GM19043 (cell line): ENCODE measurements around the gene PIN1.
"Not testable (repeated sequence)": the region's sequence is repeated elsewhere in the genome, so short reads cannot be mapped to it uniquely, and the experiment has no call there.

ENCODE experiments used
- ATAC-seq: cut with Tn5 transposase; IDR thresholded peaks from one replicate; pipeline ENCODE4 v1.9.1; 2021; ENCODE audit warnings: low read depth; ENCODE audit not compliant: unreplicated experiment

The PIN1 gene

DNA sequence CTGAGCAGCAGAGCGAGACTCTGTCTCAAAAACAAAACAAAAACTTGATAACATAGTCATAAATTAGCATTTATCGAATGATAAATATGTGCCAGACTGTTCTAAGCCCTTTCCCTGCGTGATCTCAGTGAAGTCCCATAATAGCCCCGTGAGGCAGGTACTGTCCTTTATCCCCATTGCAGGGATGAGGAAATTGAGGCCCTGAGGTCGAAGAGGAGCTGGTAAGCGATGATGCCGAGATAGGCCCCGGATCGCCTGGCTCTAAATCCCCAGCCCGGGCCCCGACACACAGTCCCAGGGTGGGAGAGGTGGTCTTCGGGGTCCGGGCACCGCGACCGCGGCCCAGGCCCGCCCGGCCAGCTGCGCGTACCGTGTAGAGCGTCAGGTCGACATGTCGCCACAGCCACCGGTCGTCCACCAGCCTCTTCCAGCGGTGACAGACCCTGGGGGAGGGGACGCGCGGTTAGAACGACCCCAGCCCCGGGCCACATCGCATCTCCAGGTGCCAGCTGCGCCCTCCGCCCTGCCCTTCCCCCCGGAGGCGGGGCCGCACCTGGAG lies 16.9 kb upstream of the PIN1 start:
- ATAC-seq, result no peak

- peak; percentile 77 for ATAC-seq
These were observed 16.2 kb upstream of the PIN1 start, which contains the start of gene FBXL12 for GRCh38 chr19:9818734-9819595. Gene FBXL12 (minus strand): TSS chr19:9819079. CDS start chr19:9818813, 266 bp downstream.

DNA sequence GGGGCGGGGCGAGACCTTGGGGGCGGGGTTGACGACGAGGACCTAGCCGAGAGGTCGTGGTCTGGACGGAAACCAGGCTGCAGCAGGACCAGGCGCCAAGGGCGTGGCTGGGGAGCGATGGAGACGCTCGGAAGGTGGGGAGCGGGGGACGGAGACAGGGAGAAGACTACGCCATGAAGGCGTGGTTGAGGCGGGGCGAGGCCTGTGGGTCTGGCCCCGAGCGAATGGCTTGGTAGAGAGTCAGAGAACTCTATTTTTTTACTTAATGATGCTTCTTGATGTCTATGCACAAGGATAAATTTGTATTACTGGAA lies 15.6 kb upstream of the PIN1 start:
- peak; percentile 49 for ATAC-seq

DNA sequence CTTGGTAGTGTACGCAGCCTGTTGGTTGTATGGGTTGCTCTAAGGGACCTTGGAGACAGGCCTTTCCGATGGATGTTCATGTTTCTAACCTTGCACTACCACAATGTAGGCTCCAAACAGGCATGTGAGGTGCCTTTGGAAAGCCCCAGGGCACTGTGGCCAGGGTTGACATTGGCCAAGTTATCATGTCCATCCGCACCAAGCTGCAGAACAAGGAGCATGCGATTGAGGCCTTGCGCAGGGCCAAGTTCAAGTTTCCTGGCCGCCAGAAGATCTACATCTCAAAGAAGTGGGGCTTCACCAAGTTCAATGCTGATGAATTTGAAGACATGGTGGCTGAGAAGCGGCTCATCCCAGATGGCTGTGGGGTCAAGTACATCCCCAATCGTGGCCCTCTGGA lies 15.1 kb upstream of the PIN1 start:
- not testable (repeated sequence) for ATAC-seq

DNA sequence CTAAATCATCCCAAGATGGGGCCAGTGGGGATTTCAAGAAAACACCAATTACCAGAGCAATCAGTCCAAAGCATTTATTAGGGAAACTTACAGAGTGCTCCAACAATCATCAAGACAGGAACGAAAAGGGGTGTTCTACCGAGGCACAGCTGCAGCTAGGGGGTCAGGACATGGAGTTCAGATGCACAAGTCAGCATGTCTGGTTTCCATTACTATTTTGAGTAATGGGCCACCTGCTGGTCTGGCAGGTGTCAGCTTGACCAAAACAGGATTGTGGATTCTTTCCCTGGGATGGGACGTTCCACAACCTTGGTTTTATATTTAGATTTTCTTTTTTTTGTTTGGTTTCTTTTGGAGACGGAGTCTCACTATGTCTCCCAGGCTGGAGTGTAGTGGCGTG lies 11.3 kb upstream of the PIN1 start:
- no peak for ATAC-seq

DNA sequence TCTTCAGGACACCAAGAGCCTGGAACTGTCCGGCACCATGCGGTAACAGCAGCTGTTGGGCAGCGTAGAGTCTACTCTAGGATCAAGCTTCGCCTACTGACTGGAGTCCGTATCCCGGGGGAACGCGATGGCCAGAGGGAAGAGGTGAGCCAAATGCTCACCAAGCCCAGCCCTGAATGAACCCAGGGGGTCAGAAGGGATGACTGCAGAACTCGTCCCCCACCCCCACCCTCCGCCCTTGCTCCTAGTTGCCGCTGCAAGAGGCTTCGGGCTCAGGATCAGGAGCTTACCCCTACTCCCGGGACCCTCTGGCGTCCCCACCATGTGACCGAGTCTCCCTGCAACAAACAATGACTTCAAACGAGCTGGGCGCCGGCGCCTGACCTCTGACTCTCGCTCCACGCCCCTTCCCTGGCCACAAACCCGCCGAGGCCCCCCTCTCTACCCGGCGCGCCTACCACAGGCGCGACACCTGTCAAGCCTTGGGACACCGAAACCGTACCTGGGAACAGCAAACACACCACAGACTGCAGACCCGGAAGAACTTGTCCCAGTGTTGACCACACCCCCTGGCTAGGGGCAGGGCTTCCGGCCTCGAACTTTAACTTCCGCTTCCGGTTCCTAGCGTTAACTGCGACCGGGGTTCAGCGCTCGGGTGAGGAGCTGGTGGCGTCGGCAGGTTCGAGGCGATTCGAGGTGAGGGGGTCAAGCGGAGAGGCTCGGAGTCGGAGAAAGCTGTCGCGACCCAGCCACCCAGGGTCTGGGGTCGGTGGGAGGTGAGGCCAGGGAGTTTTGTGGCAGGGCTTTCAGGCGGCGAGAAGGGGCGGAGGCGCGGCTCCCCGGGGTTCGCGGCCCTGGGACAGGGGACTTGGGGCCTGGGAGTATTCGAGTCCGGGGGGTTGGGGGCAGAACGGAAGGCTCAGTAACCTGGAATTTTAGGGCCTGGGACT lies 7.6 kb upstream of the PIN1 start, which contains the start of gene UBL5:
TSS of gene UBL5 (plus strand) at position 630 of the 950 bp plus-strand sequence. CDS start 420 bp downstream, outside the sequence.
- ATAC-seq, result peak; percentile 89

- ATAC-seq, result no peak
These were observed 6.5 kb upstream of the PIN1 start for GRCh38 chr19:9828551-9829063.

- ATAC-seq, result no peak
These were observed 802 bp upstream of the PIN1 start for GRCh38 chr19:9834307-9834725.

- peak; percentile 13 for ATAC-seq
These were observed 410 bp downstream of the PIN1 start for GRCh38 chr19:9835507-9835949.

DNA sequence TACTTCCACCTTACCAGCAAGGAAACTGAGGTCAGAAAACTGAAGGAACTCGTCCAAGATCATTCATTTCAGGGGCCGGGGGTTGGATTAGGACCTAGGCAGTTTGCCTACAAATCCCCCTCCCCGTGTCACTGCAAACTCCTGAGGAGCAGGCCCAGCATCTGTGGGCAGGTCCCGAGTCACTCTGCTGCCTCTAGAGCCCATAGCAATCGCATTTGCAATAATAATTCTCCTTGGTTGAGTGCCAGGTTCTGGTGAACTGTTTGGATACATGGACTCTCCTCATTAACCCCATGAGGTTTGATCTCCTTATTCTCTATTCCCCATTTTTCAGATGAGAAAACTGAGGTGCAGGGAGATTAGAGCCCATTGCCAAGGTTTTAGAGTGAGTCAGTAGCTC lies 903 bp downstream of the PIN1 start:
- ATAC-seq, result no peak

DNA sequence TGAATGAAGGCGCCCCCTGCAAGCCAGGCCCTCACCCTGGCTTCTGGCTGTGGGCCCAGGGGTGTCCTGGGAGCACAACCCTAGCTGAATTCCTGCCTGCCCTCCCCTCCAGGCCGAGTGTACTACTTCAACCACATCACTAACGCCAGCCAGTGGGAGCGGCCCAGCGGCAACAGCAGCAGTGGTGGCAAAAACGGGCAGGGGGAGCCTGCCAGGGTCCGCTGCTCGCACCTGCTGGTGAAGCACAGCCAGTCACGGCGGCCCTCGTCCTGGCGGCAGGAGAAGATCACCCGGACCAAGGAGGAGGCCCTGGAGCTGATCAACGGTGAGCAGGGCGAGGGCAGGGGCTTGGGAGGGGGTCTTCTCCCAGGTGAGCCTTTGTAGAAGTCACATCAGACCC lies 3.2 kb downstream of the PIN1 start:
- no peak for ATAC-seq

DNA sequence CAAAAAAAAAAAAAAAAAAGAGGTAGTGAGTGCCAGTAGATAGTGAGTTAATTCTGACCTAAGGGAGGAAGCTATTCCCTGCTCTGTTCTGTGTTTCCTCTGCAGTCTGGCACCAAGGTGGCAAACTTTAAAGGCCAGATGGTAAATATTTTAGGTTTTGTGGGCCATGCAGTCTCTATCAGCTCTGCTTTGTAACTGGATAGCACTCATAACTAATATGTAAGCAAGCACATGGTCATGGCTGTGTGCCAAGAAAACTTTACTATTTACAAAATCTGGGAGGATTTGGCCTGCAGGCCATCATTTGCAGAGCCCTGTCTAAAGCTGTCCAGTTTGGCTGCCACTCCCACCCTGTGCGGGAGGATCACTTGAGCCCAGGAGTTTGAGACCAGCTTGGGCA lies 4.3 kb downstream of the PIN1 start:
- ATAC-seq, result no peak

- no peak for ATAC-seq
These were observed 7.9 kb downstream of the PIN1 start for GRCh38 chr19:9842834-9843625.

DNA sequence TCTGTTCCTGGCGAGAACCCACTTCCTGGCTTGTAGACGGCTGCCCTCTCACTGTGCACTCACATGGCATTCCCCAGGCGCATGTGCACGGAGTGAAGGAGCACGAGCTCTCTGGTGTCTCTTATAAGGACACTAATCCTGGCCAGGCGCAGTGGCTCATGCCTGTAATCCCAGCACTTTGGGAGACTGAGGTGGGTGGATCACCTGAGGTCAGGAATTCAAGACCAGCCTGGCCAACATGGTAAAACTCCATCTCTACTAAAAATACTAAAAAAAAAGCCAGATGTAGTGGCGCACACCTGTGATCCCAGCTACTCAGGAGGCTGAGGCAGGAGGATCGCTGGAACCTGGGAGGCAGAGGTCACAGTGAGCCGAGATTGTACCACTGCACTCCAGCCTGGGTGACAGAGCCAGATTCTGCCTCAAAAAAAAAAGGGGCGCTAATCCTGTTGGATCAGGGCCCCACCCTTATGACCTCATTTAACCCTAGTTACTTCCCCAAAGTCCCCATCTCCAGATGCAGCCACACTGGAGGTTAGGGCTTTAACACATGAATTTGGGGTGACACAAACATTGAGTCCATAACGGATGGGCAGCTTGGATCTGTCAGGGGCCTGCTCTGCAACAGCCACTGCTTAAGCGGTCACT lies 8.6 kb downstream of the PIN1 start:
- not testable (repeated sequence) for ATAC-seq

- no peak for ATAC-seq
These were observed 12.1 kb downstream of the PIN1 start for GRCh38 chr19:9847087-9847671.

DNA sequence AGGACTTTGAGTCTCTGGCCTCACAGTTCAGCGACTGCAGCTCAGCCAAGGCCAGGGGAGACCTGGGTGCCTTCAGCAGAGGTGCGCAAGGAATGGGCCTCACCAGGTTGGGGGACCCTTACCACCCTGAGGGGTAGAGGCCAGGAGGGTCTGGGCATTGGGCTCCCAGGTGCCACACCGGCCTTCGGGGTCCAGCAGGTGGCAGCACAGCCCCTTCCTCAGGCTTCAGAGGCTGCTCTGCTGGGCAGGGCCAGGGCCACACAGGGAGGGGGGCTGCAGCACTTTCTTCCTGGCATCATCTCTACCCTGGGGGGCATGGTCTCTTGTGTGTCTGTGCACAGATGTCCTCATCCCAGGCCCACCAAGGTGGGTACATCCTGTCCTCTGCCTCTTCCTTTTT lies 12.9 kb downstream of the PIN1 start:
- ATAC-seq, result no peak

- no peak for ATAC-seq
These were observed 13.6 kb downstream of the PIN1 start for GRCh38 chr19:9848762-9849161.

GRCh38 chr19:9849791-9850190 lies 14.7 kb downstream of the PIN1 start:
- no peak for ATAC-seq
